Measurements from ENCODE around the gene ASIC3.
"Not testable (repeated sequence)": the region's sequence is repeated elsewhere in the genome, so short reads cannot be mapped to it uniquely, and the experiment has no call there.

ASIC3 gene

DNA sequence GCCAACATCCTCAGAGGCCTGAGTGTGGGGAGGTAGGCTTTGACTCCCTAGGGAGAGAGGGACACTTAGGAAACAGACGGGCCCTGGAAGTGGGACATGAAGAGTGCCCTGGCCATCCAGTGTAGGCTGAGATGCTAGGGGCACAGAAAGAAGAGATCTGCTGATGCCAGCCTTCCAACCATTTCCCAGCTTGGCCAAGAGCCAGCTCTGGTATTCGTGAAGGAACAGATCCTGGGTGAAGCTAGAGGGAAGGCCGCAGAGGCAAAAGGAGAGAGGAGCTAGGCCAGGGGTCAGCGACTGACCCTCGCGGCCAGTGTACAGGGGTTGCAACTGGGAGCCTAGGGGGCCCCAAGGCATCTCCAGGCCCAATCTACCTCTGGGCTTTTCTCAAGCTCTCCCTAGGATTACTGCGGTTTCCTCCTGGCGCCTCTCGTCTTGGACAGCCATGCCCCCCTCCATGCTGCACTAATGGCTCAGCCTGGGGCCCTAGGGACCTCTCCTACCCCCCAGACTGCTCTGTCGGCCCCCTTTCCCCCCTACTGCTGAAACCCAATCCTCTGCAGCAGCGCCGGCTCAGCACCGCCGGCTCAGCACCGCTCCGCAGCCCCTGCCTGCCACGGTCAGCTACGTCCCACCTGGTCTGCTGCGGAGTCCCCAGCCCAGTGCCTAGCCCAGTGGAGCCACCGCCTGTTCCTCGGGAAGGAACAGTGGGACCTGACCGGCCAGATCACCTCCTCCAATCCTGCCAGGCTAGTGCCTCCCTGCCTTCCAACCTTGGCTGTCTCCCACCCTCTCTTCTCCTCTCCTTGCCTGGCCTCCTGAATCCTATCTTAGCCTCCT lies at the start of gene ASIC3:
Gene ASIC3, plus strand, starts transcription at position 556 of the 840 bp plus-strand sequence. CDS start 355 bp downstream, outside the sequence.
- no peak for DNase-seq

DNA sequence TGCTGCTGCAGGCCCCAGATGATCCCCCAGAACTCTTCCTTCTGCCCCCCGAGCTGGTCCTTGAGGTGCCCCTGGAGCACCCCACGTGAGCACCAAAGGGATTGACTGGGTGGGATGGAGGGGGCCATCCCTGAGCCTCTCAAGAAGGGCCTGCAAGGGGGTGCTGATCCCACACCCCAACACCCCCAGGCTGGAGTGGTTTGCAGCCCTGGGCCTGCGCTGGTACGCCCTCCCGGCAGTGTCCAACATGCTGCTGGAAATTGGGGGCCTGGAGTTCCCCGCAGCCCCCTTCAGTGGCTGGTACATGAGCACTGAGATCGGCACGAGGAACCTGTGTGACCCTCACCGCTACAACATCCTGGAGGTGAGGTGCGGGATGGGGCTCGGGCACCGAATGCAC lies 49.3 kb upstream of the ASIC3 start:
- no peak for DNase-seq

DNA sequence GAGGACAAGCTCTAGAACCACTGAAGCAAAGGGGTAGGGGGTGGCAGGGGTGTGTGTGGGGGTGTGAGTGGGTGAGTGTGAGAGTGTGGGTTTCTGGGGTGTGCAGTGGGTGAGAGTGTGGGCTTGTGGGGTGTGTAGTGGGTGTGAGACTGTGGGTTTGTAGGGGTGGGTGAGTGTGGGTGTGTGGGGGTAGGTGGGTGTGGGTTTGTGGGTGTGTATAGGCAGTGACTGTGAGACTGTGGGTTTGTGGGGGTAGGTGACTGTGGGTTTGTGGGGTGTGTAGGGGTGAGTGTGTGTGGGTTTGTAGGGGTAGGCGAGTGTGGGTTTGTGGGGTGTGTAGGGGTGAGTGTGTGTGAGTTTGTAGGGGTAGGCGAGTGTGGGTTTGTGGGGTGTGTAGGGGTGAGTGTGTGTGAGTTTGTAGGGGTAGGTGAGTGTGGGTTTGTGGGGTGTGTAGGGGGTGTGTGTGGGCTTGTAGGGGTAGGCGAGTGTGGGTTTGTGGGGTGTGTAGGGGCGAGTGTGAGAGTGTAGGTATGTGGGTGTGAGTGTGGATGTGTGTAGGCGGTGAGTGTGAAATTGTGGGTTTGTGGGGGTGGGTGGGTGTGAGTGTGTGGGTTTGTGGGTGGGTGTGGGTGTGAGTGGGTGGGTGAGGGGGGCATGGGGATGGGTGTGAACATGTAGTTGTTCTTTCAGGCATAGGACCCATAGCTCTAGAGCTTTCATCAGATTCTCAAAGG lies 48.7 kb upstream of the ASIC3 start:
- no peak for DNase-seq

DNA sequence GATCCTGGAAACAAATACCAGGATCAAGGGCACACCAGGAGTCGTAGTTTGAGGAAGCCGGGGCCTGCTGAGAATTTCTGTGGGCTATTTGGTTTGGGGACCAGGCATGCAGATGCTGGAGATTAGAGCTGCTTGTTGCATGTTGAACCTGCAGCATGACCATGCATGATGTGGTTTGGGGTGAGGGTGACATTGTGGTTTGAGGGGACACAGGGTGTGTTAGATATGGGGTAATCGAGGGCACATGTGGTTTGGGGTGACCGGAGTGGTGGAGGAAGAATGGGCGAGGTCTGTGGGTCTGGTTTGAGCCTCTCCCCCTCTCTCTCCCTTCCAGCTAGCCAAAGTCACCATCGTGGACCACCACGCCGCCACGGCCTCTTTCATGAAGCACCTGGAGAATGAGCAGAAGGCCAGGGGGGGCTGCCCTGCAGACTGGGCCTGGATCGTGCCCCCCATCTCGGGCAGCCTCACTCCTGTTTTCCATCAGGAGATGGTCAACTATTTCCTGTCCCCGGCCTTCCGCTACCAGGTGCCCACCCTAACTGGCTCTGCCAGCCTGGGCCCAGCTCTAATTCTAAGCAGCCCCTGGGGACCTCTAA lies 47.3 kb upstream of the ASIC3 start:
- DNase-seq, result no peak

DNA sequence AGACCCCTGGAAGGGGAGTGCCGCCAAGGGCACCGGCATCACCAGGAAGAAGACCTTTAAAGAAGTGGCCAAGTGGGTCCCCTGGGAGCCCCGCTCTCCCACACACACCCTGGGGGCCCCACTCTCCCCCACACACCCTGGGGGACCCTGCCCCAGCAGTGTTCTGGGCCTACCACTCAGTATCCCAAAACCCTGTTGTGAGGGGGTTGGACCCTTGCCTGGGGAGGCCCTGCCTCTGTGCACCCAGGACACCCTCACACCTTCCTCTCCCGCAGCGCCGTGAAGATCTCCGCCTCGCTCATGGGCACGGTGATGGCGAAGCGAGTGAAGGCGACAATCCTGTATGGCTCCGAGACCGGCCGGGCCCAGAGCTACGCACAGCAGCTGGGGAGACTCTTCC lies 46.8 kb upstream of the ASIC3 start:
- DNase-seq, result no peak

DNA sequence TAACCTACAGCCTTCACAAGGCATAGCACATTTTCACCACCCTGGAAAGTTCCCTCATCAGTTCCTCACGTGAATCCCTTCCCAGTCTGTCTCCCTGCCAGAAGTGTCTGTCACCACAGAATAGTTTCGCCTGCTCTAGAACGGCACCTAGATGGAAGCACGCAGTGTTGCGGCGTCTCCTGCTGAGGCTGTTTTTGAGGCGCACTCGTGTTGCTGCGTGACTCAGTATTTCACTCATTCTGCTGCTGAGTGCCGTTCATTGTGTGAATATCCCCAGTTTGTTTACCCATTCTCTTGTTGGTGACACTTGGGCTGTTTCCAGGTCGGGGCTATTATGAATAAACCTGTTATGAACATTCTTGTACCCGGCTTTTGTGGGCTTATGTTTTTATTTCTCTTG lies 44.8 kb upstream of the ASIC3 start:
- DNase-seq, result no peak

DNA sequence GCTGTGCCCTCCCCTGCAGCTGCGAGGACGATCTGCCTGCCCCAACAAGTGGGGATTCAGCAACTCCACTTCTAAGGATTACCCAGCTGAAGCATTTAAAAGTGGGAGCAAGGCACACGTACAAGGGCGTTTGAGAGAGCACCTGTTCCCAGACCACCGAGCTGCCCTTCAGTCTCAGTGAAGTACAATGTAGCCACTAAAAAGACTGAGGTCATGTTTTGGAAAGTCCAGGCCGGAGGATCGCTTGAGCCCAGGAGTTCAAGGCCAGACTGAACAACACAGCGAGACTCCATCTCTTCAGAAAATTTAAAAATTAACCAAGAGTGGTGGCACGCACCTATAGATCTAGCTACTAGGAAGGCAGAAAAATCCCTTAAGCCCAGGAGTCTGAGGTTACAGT lies 42.8 kb upstream of the ASIC3 start:
- DNase-seq, result no peak

DNA sequence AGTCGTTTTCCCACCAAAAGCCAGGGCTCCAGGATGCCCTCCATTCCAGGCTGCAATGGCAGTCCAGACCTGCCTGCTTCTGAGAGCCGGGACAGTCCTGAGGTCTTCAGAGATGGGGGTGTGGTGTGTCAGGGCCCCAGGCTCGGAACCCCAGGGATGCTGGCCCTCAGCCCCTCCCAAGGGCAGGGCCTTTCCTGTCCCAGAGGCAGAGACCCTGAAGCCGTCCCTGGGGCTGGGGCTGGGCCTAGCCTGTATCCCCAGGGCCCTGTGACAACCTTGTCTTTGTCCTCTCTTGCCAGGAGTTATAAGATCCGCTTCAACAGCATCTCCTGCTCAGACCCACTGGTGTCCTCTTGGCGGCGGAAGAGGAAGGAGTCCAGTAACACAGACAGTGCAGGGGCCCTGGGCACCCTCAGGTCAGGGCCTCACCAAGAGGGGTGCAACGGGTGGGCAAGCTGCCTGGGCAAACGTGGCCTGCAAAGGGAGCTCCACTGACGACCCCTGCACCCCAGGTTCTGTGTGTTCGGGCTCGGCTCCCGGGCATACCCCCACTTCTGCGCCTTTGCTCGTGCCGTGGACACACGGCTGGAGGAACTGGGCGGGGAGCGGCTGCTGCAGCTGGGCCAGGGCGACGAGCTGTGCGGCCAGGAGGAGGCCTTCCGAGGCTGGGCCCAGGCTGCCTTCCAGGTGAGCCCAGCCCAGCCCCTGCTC lies 41.6 kb upstream of the ASIC3 start:
- no peak for DNase-seq

DNA sequence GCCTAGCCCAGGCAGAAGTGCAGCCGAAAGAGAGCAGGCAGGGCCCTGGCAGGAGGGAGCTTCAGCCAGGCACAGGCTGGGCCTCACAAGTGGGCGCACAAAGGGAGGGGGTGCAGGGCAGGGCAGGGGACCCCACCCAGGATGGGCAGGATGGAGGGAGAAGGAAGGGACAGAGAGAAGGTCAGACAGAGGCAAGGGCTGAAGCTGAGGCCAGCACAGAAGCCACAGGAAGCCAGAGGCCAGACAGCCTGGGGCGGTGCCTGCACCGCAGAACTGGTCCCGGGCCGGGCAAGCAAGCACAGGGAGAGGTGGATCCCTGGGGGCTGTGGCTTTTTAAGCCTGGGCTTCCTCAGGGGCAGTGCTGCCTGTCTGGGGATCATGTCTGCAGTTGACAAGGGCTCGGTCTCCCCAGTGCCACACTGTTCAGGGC lies 40.8 kb upstream of the ASIC3 start:
- DNase-seq, result no peak

DNA sequence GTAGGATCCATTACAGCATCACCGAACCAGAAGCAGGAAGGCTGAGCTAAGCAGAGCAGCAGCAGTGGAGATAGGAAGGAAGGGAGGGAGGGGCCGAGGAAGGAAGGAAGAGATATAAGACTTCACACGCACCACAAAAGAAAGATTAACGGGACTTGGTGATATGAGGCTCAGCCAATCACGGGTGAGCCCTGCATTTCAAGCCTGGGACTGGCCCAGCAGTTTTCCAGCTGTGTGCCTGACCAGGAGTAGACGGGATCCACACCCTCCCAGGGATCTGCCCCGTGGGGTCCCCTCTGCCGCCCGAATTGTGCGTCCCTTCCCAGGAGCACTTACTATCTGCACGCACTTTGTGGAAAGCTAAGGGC lies 40.2 kb upstream of the ASIC3 start:
- DNase-seq, result no peak

DNA sequence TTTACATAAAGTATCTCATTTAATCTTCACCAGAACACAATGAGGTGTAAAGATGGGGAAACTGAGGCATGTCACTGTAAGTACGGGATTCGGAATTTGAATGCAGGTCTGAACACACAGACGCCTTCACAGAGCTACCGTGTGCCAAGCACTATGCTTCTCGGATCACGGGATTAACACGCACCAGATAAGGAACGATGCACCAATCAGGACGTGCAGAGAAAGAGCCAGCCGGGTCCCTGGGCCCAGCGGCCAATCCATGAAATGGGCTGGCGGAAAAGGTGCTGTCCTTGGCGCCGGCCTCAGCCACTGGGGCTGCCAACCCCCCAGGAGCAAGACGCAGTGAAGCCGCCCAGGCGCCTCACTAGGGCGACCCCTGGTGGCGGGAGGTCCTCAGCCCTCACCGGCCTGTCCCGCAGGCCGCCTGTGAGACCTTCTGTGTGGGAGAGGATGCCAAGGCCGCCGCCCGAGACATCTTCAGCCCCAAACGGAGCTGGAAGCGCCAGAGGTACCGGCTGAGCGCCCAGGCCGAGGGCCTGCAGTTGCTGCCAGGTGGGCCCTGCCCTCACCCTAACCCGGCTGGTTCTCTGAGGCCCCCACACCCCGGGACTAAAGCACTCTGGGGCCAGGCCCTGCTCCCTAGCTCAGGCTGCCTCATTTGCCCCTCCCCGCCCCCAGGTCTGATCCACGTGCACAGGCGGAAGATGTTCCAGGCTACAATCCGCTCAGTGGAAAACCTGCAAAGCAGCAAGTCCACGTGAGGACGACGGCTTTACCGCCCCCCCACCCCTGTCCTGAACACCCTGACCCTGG lies 39.6 kb upstream of the ASIC3 start:
- DNase-seq, result no peak

DNA sequence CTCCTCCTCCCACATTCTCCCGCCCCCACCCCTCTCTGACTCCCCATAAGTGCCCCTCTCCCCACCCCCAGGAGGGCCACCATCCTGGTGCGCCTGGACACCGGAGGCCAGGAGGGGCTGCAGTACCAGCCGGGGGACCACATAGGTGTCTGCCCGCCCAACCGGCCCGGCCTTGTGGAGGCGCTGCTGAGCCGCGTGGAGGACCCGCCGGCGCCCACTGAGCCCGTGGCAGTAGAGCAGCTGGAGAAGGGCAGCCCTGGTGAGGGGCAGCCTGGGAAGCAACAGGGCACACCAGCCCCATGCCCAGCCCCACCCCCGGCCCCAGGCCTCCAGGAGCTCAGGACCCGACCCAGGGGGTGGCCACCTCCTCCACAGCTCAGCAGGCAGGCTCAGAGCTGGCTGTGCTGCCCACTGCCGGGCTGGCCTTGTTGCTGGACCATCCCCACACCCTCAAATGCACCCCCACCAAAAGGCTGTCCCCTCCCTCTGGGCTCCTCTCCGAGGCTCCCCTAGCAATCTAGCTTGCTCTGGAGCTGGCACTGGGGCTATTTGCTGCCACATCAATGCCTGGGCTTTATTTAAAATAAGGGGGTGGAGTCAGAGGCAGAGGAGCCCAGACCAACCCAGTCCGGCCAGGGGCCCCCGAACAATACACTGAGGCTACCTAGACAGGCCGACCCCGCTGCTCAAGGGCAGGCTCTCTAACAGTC lies 38.8 kb upstream of the ASIC3 start:
- DNase-seq, result no peak

DNA sequence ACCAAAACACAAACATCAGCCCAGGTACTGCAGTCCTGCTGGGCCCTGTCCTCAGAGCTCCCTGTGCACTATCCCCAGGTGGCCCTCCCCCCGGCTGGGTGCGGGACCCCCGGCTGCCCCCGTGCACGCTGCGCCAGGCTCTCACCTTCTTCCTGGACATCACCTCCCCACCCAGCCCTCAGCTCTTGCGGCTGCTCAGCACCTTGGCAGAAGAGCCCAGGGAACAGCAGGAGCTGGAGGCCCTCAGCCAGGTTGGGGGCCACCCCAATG lies 38.4 kb upstream of the ASIC3 start:
- no peak for DNase-seq

DNA sequence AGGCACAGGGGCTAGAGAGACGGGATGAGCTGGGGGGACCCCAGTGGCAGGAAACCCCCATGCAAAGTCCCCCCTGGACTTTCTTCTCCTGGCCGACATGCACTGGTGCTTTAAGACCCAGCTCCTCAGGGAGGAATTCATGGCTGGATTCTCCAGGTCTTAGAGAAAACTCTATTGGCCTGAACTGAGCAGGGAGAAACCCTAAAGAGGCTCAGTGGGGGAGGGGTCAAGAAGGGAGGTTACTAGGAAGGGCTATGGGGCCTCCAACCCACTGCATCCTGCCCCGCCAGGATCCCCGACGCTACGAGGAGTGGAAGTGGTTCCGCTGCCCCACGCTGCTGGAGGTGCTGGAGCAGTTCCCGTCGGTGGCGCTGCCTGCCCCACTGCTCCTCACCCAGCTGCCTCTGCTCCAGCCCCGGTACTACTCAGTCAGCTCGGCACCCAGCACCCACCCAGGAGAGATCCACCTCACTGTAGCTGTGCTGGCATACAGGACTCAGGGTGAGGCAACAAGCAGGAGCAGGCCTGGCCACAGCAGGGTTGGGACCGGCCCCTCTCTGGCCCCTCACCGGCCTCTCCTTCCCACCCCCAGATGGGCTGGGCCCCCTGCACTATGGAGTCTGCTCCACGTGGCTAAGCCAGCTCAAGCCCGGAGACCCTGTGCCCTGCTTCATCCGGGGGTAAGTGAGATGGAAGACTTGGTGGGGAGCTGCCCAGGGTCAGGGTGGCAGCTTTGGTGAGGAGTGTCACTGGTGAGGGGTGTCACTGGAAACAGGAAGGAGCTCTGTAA lies 37.8 kb upstream of the ASIC3 start:
- DNase-seq, result no peak

DNA sequence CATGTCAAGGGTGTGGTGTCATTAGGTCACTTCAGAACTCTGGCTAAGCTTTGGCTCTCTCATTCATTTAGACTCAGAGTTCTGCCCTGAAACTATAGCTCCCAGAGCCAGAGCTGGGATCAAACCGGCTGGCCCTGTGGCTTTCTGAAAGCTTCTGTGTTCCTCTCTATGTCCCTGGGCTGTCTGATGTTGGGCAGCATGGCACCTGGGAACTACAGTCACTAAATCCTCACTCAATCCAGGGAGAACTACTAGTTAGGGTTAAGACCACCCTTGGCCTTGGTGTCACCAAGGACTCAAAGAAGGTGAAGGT lies 37.3 kb upstream of the ASIC3 start:
- no peak for DNase-seq

DNA sequence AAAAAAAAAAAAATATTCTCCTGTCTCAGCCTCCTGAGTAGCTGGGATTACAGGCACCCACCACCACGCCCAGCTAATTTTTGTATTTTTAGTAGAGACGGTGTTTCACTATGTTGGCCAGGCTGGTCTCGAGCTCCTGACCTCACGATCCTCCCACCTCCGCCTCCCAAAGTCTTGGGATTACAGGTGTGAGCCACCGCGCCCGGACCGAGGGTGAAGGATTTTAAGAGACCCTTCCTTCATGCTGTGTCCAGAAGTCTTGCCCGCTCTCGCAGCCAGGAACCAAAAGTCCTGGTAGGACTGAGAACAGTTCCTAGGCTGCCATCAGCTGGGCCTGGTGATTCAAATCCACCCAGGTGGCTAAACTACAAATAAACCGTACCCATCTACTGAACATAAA lies 36.7 kb upstream of the ASIC3 start:
- not testable (repeated sequence) for DNase-seq

DNA sequence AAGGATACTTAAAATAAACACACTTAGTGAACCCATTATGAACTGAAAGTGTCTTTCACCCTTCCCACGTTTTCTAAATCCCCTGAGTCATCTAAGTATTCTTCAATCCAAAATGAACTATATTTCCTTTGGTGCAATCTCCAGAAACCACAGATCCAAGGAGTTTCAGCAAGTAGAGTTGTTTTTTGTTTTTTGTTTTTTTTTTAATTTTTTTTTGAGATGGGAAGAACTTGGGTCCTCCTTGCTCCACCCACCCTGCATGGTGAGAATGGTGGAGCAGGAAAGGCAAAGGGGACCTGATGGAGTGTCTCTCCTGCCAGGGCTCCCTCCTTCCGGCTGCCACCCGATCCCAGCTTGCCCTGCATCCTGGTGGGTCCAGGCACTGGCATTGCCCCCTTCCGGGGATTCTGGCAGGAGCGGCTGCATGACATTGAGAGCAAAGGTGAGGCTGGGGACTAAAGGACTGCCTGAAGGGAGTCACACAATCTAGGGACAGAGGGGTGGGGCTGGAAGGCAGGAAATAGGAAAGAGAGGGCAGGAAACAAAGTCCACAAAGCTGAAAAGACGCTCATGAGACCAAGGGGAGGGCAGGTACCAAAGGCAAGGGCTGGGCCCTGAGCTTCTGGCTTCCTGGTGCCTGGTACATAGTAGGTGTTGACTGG lies 36.2 kb upstream of the ASIC3 start:
- DNase-seq, result no peak

DNA sequence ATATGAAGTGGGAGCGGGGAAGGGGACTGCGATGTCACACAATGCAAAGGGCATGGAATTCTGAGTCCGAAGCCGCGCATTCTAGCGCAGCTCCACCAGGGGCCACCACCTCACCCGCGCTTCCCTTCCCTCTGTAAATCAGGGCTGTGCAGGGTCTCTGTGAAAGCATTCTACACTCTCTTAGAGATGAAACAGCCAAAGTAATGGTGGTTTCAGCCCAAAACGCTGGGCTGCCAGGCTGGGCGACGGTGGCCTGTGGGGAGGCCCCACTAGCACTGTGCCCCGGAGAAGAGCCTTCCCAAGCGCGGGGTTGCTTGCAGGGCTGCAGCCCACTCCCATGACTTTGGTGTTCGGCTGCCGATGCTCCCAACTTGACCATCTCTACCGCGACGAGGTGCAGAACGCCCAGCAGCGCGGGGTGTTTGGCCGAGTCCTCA lies 35.4 kb upstream of the ASIC3 start:
- DNase-seq, result no peak

DNA sequence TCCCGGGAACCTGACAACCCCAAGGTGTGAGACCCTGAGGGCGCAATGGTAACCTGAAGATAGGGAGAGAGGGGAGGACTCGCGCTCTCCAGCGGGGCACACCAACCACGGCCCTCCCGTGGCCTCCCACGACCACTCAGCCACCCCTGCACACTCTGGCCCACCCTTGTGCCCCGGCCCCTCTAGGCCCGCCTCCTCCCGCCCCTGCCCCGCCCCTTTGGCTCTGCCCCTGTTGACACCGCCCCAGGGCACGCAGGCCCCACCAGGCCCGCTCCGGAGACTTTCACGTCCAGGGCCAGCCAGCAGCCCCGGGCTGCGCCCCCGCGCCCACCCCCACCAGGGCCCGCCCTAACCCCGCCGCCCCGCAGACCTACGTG lies 35.0 kb upstream of the ASIC3 start:
- DNase-seq, result no peak

DNA sequence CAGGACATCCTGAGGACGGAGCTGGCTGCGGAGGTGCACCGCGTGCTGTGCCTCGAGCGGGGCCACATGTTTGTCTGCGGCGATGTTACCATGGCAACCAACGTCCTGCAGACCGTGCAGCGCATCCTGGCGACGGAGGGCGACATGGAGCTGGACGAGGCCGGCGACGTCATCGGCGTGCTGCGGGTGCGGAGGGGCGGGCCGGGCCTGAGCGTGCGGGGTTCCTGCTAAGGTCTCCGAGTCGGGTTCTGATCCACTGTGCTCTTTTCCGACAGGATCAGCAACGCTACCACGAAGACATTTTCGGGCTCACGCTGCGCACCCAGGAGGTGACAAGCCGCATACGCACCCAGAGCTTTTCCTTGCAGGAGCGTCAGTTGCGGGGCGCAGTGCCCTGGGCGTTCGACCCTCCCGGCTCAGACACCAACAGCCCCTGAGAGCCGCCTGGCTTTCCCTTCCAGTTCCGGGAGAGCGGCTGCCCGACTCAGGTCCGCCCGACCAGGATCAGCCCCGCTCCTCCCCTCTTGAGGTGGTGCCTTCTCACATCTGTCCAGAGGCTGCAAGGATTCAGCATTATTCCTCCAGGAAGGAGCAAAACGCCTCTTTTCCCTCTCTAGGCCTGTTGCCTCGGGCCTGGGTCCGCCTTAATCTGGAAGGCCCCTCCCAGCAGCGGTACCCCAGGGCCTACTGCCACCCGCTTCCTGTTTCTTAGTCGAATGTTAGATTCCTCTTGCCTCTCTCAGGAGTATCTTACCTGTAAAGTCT lies 34.4 kb upstream of the ASIC3 start:
- DNase-seq, result peak; percentile 37 to 54
